ENCODE results near the gene ZNF575.

The ZNF575 gene, protein sequence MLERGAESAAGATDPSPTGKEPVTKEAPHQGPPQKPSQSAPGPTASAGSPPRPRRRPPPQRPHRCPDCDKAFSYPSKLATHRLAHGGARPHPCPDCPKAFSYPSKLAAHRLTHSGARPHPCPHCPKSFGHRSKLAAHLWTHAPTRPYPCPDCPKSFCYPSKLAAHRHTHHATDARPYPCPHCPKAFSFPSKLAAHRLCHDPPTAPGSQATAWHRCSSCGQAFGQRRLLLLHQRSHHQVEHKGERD

GRCh38 chr19:43532962-43533545 is at the start of gene ZNF575:
Gene ZNF575 (plus strand): TSS chr19:43533188. CDS start chr19:43534423, 1,235 bp downstream.
- peak; percentile 79 for DNase-seq

- no peak for DNase-seq
Observed at GRCh38 chr19:43483281-43483680, 49.7 kb upstream of the ZNF575 start.

DNA sequence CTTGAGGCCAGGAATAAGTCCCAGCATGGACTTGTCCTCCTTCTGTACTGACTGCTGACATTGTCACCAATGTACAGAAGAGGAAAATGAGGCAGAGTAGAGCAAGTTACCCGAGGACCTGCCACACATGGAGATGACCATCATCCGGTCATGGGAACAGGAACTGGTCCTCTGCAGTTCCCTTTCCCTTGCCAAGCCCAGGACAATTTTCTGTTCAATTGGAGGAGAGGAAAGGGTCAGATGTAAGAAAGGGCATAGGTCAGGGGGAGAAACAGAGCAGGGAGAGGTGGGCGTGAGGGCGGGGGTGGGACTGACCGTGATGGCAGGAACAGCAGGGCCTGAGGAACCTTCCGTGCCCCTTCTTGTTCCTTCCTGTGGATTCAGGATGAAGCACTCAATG is 47.0 kb upstream of the ZNF575 start:
- no peak for DNase-seq

- no peak for DNase-seq
Observed at GRCh38 chr19:43486412-43486811, 46.6 kb upstream of the ZNF575 start.

GRCh38 chr19:43488179-43488578 is 44.8 kb upstream of the ZNF575 start:
- no peak for DNase-seq

GRCh38 chr19:43489310-43489709 is 43.7 kb upstream of the ZNF575 start:
- no peak for DNase-seq

- no peak for DNase-seq
Observed at GRCh38 chr19:43489979-43490599, 42.9 kb upstream of the ZNF575 start.

DNA sequence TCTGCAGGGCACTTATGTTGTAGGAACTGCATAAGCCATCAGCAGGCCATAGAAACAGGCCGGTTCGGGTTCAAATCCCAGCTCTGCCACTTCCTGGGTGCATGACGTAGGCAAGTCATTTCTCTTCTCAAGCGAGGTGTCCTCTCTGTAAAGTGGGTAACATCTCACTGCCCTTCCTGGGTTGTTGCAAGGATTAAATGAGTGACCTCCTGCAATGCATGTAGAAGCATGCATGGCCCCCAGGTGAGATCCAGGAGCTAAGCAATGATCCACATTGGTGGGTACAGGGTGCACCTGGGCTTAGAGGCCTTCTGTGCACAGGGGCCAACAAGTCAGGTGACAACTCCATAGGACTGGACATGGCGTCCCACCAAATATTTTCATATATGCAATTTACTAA is 42.2 kb upstream of the ZNF575 start:
- DNase-seq: no peak

DNA sequence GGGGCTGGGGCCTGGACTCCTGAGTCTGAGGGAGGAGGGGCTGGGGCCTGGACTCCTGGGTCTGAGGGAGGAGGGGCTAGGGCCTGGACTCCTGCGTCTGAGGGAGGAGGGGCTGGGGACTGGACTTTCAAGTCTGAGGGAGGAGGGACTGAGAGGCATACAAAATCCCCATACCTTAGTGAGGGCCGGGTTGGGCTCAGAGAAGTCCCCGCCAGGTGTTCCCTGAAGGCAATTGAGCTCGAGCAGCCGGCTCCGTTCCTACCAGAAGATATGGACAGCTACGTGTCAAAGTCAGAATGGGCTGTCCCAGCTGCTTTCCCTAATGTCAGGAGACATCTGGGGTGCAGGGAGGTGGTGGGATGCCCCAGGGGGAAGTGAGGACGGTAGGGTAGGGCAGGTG is 37.9 kb upstream of the ZNF575 start:
- DNase-seq: no peak

DNA sequence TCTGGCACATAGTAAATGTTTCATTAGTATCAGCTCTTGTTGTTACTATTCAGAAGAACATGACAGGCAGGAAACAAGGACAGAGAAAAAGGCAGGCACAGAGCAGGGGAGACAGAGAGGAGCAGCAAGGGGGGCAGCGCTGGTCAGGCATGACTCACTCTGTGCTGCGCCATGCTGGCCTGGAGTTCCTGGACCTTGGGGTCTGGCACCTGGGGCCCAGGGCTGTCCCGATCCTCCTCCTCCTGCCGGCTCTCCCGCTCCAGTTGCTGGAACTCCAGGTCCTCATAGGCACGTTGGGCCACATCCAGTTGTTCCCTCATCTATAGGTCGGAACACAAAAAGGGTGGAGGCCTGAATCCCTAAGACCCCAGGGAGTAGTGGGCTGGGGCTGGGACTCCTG is 36.0 kb upstream of the ZNF575 start:
- DNase-seq: no peak

DNA sequence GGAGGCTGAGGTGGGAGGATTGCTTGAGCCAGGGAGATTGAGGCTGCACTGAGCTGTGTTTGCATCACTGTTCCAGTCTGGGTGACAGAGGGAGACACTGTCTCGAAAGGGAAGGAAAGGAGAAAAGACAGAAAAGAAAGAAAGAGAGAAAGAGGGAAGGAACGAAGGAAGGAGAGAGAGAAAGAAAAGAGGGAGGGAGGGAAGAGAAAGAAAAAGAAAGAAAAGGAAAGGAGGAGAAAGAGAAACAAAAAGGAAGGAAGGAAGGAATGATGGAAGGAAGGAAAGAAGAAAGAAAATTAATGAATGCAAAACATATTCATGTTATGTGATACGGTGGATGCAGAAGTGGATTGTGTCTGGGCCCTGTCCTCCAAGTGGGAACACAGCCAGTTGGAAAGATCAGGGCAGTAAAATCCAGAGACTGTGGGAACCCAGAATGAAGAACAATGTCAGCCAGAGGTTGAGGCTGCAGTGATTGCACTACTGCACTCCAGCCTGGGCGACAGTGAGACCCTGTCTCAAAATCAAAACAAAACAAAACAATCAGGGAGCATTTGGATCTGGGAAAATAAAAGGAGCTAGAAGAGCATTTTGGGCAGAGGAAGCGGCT is 34.6 kb upstream of the ZNF575 start:
- no peak for DNase-seq

GRCh38 chr19:43499042-43499441 is 33.9 kb upstream of the ZNF575 start:
- no peak for DNase-seq

DNA sequence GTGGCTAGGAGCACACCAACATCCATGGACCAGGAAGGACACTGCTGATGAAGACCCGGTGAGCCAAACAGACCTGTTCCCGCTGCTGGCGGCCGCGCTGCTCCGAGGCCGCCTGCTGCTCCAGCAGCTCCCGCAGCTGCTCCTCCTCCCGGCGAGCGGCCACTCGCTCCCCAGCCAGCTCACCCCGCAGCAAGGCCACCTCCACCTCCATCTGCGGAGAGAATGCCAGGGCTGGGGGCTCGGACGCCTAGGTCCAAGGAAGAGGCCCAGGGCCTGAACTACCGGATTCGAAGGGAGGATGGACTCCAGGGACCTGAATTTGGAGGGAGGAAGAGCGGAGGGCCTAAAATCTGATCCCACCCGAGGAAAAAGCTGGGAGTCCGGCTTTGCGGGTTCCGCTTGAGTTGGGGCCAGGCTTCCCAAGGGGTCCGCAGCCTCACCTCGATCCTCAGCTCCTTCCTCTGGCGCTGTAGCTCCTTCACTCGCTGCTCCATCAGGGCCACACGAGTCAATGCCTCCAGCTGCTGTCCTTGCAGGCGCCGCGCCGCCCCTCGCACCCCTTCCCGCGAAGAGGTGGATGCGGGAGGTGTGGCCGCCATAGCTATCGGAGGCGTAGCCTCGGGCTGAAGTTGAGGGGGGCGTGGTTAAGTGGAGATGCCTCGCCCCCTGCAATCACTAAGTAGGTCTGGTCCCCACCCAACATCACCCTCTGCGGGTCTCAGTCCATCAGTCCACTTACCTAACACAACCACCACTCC is 31.1 kb upstream of the ZNF575 start:
- DNase-seq: no peak

DNA sequence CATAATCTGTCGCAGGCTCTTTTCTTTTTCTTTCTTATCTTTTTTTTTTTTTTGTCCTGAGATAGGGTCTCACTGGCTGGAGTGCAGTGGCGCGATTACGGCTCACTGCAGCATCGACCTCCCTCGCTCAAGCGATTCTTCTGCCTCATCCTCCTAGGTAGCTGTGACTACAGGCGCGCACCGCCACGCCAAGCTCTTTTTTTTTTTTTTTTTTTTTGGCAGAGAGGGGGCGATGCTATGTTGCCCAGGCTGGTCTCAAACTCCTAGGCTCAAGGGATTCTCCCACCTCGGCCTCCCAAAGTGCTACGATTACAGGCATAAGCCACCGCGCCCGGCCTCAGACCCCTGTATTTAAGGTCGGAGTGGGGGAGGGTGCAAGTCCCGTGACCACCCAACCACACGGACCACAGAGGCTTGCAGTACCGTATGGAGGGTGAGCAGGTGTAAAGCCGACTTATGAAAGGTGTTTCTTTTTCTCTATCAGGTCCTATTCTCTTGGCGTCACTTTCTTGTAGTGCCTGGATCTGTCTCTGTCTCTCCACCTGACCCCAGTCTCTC is 30.5 kb upstream of the ZNF575 start:
- DNase-seq: no peak

DNA sequence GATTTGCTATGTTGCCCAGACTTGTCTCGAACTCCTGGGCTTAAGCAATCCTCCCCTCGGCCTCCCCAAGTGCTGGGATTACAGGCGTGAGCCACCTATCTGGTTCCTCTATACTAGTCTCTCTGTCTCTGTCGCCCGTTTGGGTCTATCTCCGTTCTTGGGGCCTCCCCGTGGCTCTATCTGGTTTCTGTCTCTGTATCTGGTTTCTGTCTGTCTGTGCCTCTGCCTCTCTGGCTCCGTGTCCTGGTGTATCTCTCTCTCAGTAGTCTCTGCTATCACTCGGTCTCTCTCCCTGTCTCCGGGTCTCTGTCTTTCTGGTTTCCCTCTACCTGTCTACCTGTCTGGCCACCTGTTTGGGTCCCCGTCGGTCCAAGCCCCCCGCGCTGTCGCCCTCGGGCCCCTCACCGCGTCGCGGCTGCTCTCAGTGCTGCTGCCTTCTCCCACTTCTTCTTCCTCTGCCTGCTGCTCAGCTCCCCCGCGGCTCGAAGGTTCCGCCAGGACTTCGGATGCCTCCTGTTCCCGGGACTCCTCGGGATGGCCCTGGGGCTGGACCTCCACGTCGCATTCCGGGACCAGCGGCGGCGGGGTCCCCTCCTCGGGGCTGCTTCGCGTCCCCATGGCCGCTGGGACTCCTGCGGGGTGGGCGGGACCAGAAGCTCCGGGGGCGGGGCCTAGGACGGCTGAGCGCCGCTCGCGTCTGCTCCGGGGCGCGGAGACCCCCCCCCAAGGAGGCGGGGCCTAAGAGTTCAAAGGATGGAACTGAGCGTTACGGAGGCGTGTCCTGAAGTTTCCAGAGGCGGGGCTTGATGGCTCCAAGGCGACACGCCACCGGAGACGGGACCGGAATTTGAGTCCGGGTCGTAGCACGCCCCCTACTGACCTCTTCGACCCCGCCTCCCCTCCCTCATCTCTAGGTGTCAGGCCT is 29.2 kb upstream of the ZNF575 start:
- peak; percentile 99 for DNase-seq

DNA sequence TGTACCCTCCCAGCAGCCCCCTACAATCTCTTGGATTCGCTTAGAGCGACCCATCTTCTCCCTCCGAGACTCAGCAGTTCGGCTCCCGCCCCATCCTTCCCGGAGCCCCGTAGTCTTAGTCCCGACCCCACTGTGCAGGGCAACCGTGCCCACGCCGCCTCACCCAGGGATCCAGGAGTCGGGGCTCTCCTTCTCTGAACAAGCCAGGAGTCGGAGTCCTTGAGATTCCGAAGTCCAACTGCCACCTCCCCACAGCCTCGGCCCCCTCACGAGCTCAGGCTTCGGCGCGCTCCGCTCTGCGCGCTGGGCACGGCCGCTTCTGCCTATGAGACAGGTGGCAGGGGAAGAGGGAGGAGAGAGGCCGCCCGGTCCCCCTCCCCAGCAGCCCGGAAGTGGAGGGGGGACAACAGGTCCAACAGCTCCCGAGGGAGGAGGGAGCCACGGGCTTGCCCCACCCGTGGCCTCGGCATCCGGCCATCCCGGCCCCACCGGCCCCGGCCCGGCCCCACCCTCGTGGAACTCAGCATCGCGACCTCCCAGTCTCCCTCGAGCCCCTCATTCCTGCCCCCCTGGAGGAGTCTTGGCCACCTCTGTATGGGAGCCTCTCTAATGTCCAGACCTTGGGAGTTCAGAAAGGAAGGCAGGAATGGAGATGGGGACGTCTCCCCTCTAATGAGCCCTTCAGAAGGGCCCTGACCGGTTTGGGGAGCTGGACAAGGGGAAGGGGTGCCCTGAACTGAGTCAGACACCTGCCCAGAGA is 28.4 kb upstream of the ZNF575 start, which contains the start of gene PHLDB3:
Gene PHLDB3, minus strand, starts transcription at position 321 of the 760 bp plus-strand sequence. CDS start 628 bp downstream, outside the sequence.
- DNase-seq: no peak

DNA sequence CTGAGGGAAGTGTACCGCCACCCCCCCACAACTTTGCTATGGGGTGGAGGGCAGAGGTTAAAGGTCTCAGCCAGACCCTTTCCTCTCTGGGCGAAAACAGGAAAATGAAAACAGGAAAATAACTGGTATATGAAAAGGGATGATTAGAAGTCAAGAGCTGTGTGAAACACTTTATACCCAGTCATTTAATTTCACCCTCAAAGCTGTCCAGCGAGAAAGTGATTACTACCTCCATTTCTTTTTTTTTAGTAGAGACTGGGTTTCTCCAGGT is 27.9 kb upstream of the ZNF575 start:
- DNase-seq: no peak

- no peak for DNase-seq
Observed at GRCh38 chr19:43505941-43506340, 27.0 kb upstream of the ZNF575 start.

DNA sequence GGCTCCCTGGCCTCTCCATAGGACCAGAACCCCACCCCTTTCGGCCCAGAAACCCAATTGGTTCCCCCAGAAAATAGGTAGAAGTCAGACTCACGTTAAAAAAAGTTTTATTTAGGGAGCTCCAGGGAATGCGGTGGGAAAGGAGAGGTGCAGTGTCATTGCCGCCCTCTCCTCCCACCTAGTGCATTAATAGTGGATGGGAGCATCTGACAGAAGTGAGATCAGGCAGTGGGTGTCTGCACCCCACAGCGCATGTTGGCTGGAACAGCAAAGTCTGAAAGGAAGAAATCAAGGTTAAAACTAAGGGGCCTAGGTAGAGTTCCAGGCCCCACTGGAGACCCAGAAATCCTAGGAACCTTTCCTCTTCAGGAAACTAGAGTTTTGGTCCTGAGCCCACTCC is 26.4 kb upstream of the ZNF575 start:
- no peak for DNase-seq

- no peak for DNase-seq
Observed at GRCh38 chr19:43507880-43508279, 25.1 kb upstream of the ZNF575 start.

DNA sequence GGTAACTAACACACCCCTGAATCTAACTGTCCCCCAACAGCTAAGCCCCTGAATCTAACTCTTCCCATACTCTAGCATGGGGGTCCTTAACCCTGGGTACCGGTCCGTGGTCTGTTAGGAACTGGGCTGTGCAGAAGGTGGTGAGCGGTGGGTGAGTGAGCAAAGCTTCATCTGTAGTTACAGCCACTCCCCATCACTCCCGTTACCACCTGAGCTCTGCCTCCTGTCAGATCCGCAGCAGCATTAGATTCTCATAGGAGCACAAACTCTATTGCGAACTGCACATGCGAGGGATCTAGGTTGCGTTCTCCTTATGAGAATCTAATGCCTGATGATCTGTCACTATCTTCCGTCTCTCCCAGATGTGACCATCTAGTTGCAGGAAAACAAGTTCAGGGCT is 22.3 kb upstream of the ZNF575 start:
- no peak for DNase-seq
